ENCODE data around the gene MYOZ1. TPM values are rescaled to one million over a fixed set of nuclear protein-coding genes. Genes with fewer than 3 reads are reported as not detected.

Gene MYOZ1
- total RNA-seq, 1 experiment from 2014 or later = not detected

DNA sequence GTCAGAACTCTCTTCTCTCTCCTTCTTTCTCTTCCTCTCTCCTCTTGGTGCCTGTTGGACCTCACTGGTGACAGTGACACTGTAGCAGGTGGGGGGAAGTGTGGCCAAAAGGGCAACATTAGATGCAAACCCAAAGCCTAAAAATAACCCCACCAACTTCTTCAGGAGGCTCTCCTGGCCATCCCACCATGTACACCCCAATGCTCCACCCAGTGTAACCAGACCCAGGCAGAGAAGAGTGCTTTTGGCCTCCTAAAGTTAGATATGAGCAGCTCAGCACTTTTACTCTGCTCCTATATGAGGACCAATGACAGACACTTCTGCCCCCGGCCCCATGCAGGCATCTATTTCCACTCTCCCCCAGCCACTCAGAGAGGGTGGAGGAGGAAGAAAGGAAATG, 5.5 kb downstream of the MYOZ1 start:
- Histone ChIP-seq H3K27me3 (ENCODE audit: insufficient read depth, low read length) (no peaks in the 10 kb centered on the region), H2AFZ (ENCODE audit: low read depth, low read length, poor library complexity, severe bottlenecking) (no peak overlapping the region), H4K20me1 (ENCODE audit: insufficient read depth) (no peaks in the 10 kb centered on the region), H3K4me2 (ENCODE audit: low read length) (no peak overlapping the region), H3K4me1 (ENCODE audit: control insufficient read depth in 1 of 2, insufficient read depth in 2 of 2, low read length in 2 of 2) (no peaks in the 10 kb centered on the region), H3K79me2 (ENCODE audit: insufficient read depth, low read length) (no peaks in the 10 kb centered on the region), H3K9me2 (ENCODE audit: insufficient read depth) (no peaks in the 10 kb centered on the region), H3K36me3 (ENCODE audit: control insufficient read depth in 1 of 2, insufficient read depth in 2 of 2, low read length in 2 of 2) (no peaks in the 10 kb centered on the region), H3K9ac (ENCODE audit: low read length) (no peak overlapping the region), H3K4me3 (replicated peaks in 1 of 2; ENCODE audit: low read depth in 1 of 2, low read length in 2 of 2) (no peak overlapping the region), H3K9me3 (ENCODE audit: control insufficient read depth in 1 of 2, insufficient read depth in 1 of 2, low read depth in 1 of 2, low read length in 2 of 2) (no peaks in the 10 kb centered on the region), H3K27ac (ENCODE audit: low read depth, low read length) (no peak overlapping the region)
- ChIA-PET POLR2A (interaction anchor here (1.0 kb wide), 1 partner anchor 10 kb away, joined by 3 read pairs; no protein-coding TSS in a partner anchor), RAD21 (ENCODE audit: low non-redundant PET in 1 of 2, low total read pairs in 2 of 2, uncharacterized antibody in 2 of 2, unreplicated experiment in 2 of 2) (no interaction called here), CTCF (interaction anchor here (1.1 kb wide), 1 partner anchor 106 kb away, joined by 3 read pairs; no protein-coding TSS in a partner anchor)
- BruUV-seq (replicated peaks) = no TSS peak
- intact Hi-C loops (cut with micrococcal nuclease) = no loop called here
- DNase-seq (ENCODE audit: low read depth, low spot score) = no peak
- no peak for TF ChIP-seq TCF7L2 (IDR thresholded peaks at IDR 0.05; ENCODE audit: borderline replicate concordance, extremely low read depth, insufficient read depth, insufficient read length)
- no peak for TF ChIP-seq CEBPB (IDR thresholded peaks at IDR 0.05; ENCODE audit: low read depth)
- TF ChIP-seq POLR2A (IDR thresholded peaks at IDR 0.05; ENCODE audit: borderline replicate concordance, extremely low read depth, insufficient read depth, insufficient read length) = no peak
- no peak for TF ChIP-seq RAD21 (IDR thresholded peaks at IDR 0.05; ENCODE audit: low read depth)
- TF ChIP-seq POLR2AphosphoS5 (IDR thresholded peaks at IDR 0.05; ENCODE audit: low read depth, low read length) = no peak
- TF ChIP-seq, protein P1, sequence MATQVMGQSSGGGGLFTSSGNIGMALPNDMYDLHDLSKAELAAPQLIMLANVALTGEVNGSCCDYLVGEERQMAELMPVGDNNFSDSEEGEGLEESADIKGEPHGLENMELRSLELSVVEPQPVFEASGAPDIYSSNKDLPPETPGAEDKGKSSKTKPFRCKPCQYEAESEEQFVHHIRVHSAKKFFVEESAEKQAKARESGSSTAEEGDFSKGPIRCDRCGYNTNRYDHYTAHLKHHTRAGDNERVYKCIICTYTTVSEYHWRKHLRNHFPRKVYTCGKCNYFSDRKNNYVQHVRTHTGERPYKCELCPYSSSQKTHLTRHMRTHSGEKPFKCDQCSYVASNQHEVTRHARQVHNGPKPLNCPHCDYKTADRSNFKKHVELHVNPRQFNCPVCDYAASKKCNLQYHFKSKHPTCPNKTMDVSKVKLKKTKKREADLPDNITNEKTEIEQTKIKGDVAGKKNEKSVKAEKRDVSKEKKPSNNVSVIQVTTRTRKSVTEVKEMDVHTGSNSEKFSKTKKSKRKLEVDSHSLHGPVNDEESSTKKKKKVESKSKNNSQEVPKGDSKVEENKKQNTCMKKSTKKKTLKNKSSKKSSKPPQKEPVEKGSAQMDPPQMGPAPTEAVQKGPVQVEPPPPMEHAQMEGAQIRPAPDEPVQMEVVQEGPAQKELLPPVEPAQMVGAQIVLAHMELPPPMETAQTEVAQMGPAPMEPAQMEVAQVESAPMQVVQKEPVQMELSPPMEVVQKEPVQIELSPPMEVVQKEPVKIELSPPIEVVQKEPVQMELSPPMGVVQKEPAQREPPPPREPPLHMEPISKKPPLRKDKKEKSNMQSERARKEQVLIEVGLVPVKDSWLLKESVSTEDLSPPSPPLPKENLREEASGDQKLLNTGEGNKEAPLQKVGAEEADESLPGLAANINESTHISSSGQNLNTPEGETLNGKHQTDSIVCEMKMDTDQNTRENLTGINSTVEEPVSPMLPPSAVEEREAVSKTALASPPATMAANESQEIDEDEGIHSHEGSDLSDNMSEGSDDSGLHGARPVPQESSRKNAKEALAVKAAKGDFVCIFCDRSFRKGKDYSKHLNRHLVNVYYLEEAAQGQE (IDR thresholded peaks at IDR 0.05; ENCODE audit: low read depth) = no peak
- TF ChIP-seq EGR1 (IDR thresholded peaks at IDR 0.05; ENCODE audit: low read depth) = no peak
- TF ChIP-seq, protein P2, sequence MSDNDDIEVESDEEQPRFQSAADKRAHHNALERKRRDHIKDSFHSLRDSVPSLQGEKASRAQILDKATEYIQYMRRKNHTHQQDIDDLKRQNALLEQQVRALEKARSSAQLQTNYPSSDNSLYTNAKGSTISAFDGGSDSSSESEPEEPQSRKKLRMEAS (IDR thresholded peaks at IDR 0.05) = no peak
- TF ChIP-seq CBX3 (IDR thresholded peaks at IDR 0.05; ENCODE audit: low read depth) = no peak
- no peak for ATAC-seq
